Fibroblast of pulmonary artery (primary cell): Measurements from ENCODE around the gene GATC.

Experiments
- DNase-seq: peaks from one replicate; pipeline ENCODE4 v3.0.0-alpha.2; 2010; ENCODE audit warnings: low read depth
- H3K4me3 ChIP-seq: replicated peaks from 2 replicates; pipeline ENCODE4 v1.5.1; 2011; ENCODE audit warnings: low read depth, mild to moderate bottlenecking, control low read depth, low read length, moderate library complexity
- TF ChIP-seq, protein P1 (sequence below): IDR thresholded peaks from 2 replicates; pipeline ENCODE4 v1.5.1; 2011; ENCODE audit warnings: mild to moderate bottlenecking, control low read depth, low read length, inconsistent platforms; ENCODE audit errors: missing control alignments

GATC gene

DNA sequence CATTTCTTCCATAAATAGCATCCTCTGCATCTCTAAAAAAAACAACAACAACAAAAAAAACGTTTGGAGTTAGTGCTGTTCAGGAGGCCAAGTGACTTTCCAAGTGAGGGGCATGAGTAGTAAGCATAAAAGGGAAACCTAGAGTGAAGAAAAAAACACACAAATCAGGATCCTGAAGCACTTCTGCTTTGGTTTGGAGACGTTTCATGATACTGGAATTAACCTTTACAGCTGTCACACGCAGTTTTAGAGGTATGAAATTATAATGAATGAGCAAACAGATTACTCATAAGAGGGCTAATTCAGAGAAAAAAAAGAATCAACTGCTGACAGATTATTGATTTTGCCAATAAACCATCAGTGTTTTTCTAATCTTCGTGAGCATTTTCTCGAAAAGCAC is 19.5 kb downstream of the GATC start:
- TF ChIP-seq, protein P1, sequence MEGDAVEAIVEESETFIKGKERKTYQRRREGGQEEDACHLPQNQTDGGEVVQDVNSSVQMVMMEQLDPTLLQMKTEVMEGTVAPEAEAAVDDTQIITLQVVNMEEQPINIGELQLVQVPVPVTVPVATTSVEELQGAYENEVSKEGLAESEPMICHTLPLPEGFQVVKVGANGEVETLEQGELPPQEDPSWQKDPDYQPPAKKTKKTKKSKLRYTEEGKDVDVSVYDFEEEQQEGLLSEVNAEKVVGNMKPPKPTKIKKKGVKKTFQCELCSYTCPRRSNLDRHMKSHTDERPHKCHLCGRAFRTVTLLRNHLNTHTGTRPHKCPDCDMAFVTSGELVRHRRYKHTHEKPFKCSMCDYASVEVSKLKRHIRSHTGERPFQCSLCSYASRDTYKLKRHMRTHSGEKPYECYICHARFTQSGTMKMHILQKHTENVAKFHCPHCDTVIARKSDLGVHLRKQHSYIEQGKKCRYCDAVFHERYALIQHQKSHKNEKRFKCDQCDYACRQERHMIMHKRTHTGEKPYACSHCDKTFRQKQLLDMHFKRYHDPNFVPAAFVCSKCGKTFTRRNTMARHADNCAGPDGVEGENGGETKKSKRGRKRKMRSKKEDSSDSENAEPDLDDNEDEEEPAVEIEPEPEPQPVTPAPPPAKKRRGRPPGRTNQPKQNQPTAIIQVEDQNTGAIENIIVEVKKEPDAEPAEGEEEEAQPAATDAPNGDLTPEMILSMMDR, result no peak
- H3K4me3 ChIP-seq, result no peak overlapping the region
- no peak for DNase-seq

DNA sequence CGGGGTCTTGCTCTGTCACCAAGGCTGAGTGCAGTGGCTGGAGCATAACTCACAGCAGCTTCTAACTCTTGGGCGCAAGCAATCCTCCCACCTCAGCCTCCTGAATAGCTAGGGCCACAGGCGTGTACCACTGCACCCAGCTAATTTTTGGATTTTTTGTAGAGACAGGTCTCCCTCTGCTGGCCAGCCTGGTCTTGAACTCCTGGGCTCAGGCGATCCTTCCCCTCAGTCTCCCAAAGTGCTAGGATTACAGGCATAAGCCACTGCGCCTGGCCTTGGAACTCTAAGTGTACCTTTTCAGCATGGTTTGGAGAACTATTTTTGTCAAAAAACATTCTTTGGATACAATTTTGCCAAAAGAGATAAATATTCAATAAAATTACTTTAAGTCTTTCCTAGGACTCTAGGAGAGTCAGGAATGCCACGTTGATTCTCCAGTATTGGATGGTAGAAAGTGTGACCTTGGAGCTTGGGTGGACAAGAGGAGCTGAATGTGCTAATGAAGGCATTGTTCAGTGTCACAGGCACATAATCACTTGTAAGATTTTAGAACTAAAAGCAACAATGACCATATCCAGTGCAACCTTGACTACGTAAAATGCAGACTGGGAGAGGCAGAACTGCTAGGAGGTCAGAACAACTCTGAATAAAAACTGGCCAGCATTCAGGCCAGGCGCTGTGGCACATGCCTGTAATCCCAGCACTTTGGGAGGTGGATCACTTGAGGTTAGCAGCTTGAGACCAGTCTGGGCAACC is 20.5 kb downstream of the GATC start:
- TF ChIP-seq, protein P1, result peak; percentile 64
- H3K4me3 ChIP-seq, result no peak overlapping the region
- DNase-seq, result peak; percentile 57

DNA sequence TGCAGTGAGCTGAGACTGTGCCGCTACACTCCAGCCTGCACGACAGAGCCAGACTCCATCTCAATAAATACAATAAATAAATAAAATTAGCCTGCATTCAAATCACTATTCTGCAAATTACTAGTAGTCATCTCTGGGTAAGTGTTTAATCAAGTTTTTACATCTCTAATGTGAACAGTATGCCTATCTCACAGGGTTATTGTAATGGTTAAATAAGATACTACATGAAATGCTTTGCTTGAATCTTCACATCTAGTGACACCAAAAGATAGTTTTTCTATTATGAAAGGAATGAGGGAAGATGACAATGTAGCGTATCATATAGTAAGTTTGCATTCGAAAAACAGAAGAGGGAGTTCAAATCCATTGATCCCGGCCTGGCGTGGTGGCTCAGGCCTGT is 21.2 kb downstream of the GATC start:
- TF ChIP-seq, protein P1, result no peak
- H3K4me3 ChIP-seq, result peak overlapping the region; percentile 83
- no peak for DNase-seq

DNA sequence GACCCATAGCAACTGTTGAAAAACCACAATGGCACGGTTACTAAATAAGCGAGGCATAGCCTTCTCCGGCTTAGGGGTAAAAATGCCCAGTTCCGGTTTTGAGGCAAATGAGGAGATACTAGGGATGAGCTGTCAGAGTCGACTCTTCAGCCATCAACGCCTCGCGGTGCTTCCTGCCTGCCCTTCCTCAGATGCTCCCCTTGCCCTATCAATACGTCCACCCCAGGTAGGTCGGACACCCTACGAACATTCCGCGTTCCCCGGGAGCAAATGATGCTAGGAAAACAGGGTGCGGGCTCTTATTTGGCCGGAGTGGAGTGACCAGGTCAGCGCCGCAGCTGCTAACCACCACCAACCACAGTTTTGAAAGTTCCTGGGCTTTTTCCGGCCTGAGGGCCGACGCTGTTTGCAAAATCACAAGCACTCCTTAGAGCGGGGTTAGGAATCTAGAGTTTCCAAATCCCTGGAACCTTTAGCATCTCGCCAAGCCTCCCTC is 22.1 kb downstream of the GATC start:
- peak overlapping the region; percentile 83 for H3K4me3 ChIP-seq
- DNase-seq, result peak; percentile 70
- TF ChIP-seq, protein P1, result no peak

DNA sequence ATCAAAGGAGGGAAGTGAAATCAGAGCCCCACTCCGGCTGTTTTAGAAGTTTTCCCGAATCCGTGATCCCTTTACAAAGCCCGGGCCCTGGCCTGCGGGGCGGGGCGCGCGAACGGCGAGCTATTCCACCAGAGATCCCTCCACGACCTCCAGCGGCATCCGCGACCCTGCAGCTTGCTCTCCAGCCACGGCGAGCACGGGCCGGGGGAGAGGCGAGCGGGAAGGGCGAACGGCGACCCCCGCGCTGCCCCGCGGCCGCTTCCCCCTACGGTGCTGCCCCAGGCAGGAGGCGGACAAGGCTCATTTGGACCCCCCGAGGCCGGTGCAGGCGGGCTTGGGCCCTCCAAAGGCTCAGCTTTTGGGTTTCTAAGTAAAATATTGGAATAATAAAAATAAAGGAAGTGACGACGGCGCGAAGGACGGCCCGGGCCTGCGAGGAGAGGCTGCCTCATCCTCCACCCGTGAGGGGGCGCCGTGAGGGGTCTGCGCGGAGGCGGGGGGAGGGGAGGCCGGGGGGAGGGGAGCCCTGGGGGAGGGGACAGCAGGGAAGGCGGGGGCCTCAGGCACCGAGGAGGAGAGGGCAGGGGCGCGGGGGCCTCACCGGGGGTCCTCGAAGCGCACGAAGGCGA is 22.7 kb downstream of the GATC start:
- peak overlapping the region; percentile 83 for H3K4me3 ChIP-seq
- no peak for DNase-seq
- TF ChIP-seq, protein P1, result no peak

DNA sequence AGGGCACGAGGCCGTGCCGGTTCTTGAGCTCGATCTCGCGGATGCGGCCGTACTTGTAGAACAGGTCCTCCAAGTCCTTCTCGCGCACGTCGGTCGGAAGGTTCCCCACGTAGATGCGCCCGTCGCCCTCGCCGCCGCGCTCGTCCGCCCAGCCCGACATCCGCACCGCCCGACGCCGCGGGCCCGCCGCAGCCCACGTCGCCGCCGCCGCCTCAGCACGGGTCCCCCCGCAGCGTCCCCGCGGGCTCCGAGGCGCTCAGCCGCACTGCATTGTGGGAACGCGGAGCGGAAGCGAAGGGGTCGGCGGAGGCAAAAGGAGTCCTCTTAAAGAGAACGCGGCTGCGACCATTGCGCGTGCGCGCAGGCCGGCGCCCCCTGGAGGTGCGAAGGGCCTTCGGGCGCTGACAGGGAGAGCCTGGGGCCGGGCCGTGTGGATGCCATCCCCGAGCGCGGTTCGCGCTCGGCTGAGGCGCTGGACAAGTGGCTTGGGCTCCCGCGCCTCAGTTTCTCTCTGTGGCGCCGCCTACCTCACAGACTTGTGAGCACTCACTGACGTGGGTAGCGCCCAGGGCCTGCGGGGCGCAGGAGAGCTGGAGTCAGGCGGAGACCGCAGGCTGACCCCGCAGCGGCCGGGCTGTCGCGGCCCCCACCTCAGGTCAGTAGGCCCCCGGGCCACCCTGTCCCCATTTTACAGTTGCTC is 23.4 kb downstream of the GATC start, which contains the start of gene SRSF9:
Gene SRSF9 (minus strand): TSS at position 299 of the 700 bp plus-strand sequence. CDS start 139 bp downstream, at position 160.
- DNase-seq, result peak; percentile 98
- TF ChIP-seq, protein P1, result peak; percentile 64
- peak within 1 kb of the TSS; percentile 83 for H3K4me3 ChIP-seq
